Retinal pigment epithelial cell (primary cell): Measurements from ENCODE around the gene AHRR.
"Not testable (repeated sequence)": the region's sequence is repeated elsewhere in the genome, so short reads cannot be mapped to it uniquely, and the experiment has no call there.

ENCODE experiments used
- DNase-seq: peaks from one replicate; pipeline ENCODE4 v3.0.0-alpha.2; 2010; ENCODE audit warnings: low read depth
- H3K4me3 ChIP-seq: 2 replicates; pipeline ENCODE4 v1.5.1; 2011; ENCODE audit warnings: mild to moderate bottlenecking, low read length, control low read depth, moderate library complexity
- TF ChIP-seq, protein P1 (sequence below): conservative IDR thresholded peaks from 2 replicates; pipeline ENCODE4 v1.5.1; 2011; ENCODE audit warnings: low read depth, low read length, control low read depth, inconsistent platforms

AHRR gene

DNA sequence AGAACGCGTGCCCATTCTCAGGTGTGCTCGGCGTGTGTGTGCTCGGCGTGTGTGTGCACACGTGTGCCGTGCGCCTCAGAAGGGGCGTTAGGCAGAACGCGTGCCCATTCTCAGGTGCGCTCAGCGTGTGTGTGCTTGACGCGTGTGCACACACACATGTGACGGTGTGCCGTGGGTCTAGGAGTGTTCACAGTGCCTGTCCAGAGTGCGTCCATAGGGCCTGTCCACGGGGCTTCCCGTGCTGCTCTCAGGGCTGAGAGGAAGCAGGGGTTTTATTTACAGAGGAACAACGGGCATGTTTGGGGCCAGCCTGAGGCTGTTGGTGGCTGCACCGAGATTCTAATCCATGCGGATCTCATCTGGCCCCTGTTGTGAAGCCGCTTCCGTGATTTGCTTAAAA lies 14.2 kb upstream of the AHRR start:
- DNase-seq, result no peak
- TF ChIP-seq, protein P1, sequence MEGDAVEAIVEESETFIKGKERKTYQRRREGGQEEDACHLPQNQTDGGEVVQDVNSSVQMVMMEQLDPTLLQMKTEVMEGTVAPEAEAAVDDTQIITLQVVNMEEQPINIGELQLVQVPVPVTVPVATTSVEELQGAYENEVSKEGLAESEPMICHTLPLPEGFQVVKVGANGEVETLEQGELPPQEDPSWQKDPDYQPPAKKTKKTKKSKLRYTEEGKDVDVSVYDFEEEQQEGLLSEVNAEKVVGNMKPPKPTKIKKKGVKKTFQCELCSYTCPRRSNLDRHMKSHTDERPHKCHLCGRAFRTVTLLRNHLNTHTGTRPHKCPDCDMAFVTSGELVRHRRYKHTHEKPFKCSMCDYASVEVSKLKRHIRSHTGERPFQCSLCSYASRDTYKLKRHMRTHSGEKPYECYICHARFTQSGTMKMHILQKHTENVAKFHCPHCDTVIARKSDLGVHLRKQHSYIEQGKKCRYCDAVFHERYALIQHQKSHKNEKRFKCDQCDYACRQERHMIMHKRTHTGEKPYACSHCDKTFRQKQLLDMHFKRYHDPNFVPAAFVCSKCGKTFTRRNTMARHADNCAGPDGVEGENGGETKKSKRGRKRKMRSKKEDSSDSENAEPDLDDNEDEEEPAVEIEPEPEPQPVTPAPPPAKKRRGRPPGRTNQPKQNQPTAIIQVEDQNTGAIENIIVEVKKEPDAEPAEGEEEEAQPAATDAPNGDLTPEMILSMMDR, result no peak

DNA sequence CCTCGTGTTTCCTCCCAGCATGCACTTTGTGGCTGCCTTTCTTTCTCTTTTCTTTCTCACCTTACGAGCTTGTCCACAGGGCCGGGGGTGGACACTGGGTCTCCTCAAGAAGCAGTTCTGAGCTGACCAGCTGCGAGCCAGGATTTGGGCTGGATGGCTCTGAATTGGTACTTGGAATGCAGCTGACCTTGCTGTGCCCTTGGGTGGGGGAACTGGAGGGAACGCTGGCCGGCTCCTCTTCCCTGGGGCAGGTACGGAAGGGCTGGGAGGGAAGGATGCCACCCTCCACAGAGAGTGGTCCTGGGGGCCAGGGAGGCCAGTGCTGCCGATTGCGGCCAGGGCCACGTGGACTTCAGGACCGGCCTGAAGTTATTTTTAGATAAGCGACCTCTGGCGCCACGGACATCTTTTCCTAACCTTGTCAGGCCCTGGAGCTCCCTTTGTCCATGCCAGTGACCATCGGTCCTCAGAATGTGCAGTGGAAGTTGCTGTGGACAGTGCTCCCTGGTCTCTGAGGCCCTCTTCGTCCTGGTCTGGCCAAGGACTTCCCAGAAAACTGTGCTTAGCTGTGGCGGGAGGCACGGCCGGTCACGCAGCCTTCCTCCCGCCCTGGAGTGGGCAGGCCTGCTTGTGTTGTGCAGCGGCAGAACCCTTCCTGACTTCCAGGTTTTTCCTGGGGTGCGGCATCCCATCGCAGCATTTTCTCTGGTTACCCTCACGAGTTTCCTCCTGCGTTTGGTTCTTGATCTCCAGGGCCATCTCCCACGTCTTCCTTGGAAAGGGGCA lies 13.5 kb upstream of the AHRR start:
- DNase-seq, result no peak

More for the DNA sequence above, 14.2 kb upstream of the AHRR start:
- H3K4me3 ChIP-seq, result no peak overlapping the region

DNA sequence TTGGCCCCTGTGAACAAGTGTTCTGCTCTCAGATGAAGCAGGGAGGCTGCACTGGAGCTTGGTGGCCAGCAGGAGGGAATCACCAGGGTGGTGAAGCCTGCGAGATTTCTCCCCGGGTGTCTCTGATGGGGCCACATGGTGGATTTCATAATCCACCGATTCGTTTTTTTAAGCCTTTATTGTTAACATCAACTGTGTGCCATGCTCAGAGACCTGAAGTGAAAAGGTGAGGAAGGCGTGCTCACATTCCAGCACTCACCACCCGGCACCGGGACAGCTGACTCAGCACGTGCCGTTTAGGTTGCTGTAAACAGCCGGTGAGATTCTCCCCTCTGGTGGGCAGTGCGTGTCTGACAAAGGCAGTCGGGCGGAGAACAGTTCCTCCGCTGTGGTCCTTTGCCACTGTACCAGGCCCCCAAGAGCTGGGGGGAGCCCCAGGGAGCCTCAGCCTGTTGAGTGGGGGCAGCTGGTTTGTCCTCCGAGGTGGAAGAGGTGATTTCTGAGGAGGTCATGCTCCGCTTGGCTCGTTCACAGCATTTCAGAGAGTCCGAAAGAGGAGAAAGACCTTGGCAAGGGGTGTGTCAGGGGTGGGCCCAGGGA lies 12.7 kb upstream of the AHRR start:
- peak; percentile 35 for DNase-seq
- TF ChIP-seq, protein P1, result peak; percentile 46

More for the DNA sequence above, 13.5 kb upstream of the AHRR start:
- TF ChIP-seq, protein P1, result no peak
- H3K4me3 ChIP-seq, result no peak overlapping the region

GRCh38 chr5:309831-310230 lies 11.7 kb upstream of the AHRR start:
- H3K4me3 ChIP-seq, DNase-seq: not testable (repeated sequence)

More for the DNA sequence above, 12.7 kb upstream of the AHRR start:
- H3K4me3 ChIP-seq, result no peak overlapping the region

GRCh38 chr5:310516-310915 lies 11.0 kb upstream of the AHRR start:
- no peak overlapping the region for H3K4me3 ChIP-seq
- TF ChIP-seq, protein P1, result no peak
- DNase-seq, result no peak

DNA sequence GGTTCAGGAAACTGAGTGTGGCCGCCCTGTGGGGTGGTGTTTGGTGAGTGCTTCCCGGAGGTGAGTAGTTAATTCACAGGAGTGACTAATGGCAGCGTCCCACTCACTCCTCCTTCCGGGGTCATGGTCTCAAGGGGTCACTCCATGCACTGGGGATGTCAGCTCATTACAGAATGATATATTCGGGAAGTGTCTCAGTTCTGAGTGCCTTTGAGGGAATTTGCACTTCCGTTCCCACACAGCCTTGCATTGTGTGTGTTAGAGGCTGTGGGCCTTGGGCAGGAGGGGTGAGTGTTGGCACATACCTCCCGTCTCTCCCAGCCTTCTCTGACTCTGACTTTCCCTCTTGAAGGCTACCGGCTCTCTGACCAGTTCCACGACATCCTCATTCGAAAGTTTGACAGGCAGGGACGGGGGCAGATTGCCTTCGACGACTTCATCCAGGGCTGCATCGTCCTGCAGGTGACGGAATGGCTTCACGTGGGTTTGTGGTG lies 10.5 kb upstream of the AHRR start:
- DNase-seq, result no peak
- TF ChIP-seq, protein P1, result no peak
- H3K4me3 ChIP-seq, result no peak overlapping the region

DNA sequence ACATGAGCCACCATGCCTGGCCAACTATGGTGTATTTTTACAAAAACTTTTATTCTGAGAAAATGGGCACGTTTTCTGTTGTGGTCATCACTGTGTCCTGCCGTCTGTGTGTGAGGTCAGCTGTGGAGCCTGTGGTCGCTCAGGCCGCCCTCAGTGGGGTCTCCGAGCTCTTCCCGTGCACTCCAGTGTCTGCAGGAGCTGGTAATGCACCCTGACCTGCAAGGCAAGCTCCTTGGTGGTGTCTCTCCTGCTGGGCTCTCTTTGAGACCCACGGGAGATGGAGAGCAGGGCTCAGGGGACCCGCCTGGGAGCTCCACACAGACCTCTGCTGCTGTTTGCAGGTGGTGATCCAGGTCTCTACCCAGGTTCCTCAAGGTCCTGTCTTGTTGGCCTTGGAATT lies 9.6 kb upstream of the AHRR start:
- TF ChIP-seq, protein P1, result no peak
- no peak for DNase-seq
- no peak overlapping the region for H3K4me3 ChIP-seq
